Measurements from ENCODE around the gene TBL1XR1. TPM values are rescaled to one million over a fixed set of nuclear protein-coding genes. Genes with fewer than 3 reads are reported as not detected.

TBL1XR1 gene
- total RNA-seq, 1 donor from 2014 or later = 275 TPM

DNA sequence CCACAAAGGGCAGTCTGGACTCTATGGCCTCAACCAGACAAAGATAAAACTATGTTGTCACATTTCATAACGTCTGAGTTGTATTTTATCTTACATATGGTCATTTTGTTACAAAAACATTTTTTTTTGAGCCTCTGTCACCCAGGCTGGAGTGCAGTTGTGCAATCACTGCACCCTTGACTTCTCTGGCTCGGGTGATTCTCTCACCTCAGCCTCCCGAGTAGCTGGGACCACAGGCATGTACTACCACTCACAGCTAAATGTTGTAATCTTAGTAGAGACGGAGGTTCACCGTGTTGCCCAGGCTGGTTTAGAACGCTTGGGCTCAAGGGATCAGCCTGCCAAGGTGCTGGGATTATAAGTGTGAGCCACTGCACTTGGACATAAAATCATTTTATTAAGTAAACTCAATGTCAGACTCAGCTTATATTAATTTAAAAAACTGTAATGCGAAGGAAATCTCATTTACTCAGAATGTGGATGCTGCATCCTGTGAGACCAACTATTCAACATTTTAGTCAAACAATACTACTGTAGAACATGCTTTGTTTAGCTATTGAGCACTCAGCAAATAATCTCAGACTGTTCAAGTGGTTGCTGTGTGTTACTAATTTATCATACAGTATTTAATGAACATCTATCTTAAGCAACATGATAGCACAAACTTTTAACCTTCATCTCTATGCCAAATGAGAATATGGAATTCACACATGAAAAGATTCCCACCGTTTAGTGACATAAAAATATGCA is 209.2 kb downstream of the TBL1XR1 start:
- H3K4me2 ChIP-seq = no peak overlapping the region
- Mint-ChIP-seq H3K27me3 (ENCODE audit: insufficient read depth, low read depth) (peaks cover 6% of the 10 kb centered on the region), H3K9me3 (peaks cover 4% of the 10 kb centered on the region), H3K4me3 (no peak overlapping the region), H3K4me1 (peaks cover 4% of the 10 kb centered on the region), H3K27ac (no peak overlapping the region), H3K36me3 (no peaks in the 10 kb centered on the region)
- no peaks in the 10 kb centered on the region for H4K20me1 ChIP-seq (ENCODE audit: low read depth)
- H3K27ac ChIP-seq = no peak overlapping the region
- H3K9me3 ChIP-seq (ENCODE audit: low read depth) = no peaks in the 10 kb centered on the region
- no peaks in the 10 kb centered on the region for H3K4me1 ChIP-seq
- H3K4me3 ChIP-seq = no peak overlapping the region
- H3F3A ChIP-seq (ENCODE audit: low read depth) = no peaks in the 10 kb centered on the region
- no peaks in the 10 kb centered on the region for H3K36me3 ChIP-seq
- H2AFZ ChIP-seq (replicated peaks) = no peak overlapping the region
- no peak for DNase-seq (ENCODE audit: low spot score)
- TF ChIP-seq, protein P1, sequence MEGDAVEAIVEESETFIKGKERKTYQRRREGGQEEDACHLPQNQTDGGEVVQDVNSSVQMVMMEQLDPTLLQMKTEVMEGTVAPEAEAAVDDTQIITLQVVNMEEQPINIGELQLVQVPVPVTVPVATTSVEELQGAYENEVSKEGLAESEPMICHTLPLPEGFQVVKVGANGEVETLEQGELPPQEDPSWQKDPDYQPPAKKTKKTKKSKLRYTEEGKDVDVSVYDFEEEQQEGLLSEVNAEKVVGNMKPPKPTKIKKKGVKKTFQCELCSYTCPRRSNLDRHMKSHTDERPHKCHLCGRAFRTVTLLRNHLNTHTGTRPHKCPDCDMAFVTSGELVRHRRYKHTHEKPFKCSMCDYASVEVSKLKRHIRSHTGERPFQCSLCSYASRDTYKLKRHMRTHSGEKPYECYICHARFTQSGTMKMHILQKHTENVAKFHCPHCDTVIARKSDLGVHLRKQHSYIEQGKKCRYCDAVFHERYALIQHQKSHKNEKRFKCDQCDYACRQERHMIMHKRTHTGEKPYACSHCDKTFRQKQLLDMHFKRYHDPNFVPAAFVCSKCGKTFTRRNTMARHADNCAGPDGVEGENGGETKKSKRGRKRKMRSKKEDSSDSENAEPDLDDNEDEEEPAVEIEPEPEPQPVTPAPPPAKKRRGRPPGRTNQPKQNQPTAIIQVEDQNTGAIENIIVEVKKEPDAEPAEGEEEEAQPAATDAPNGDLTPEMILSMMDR (IDR thresholded peaks at IDR 0.05) = no peak
- TF ChIP-seq EZH2 (IDR thresholded peaks at IDR 0.05) (no peak), EZH2phosphoT487 (IDR thresholded peaks at IDR 0.05) (no peak)
- H3K9ac ChIP-seq = no peak overlapping the region
- no peaks in the 10 kb centered on the region for H3K27me3 ChIP-seq
- no peaks in the 10 kb centered on the region for H3K79me2 ChIP-seq (ENCODE audit: low read depth)

DNA sequence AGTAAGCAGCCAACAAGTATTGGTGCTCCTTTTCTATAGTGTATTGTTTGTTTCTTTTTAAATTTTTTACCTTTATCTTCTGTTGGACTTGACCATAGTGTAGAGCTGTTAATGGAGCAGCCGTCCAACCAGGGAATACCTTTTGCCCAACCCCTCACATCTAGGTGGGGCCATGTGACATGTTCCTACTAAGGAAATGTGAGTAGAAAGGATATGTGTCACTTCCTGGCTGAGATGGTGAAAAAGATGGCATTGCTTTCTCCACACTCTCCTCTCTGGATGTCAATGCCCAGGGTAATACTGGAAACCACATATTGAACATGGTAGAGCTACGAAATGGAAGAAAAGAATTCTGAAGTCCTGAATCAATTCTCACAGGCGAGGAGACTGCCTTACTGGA is 218.8 kb downstream of the TBL1XR1 start:
- DNase-seq (ENCODE audit: low spot score) = no peak
- H3K9me3 ChIP-seq (ENCODE audit: low read depth) = no peaks in the 10 kb centered on the region
- TF ChIP-seq EZH2 (IDR thresholded peaks at IDR 0.05) (no peak), EZH2phosphoT487 (IDR thresholded peaks at IDR 0.05) (no peak)
- TF ChIP-seq, protein P1 (IDR thresholded peaks at IDR 0.05) = no peak
- H2AFZ ChIP-seq (replicated peaks) = no peak overlapping the region
- Mint-ChIP-seq H3K27ac (no peak overlapping the region), H3K4me3 (no peak overlapping the region), H3K4me1 (no peaks in the 10 kb centered on the region), H3K27me3 (ENCODE audit: insufficient read depth, low read depth) (no peaks in the 10 kb centered on the region), H3K9me3 (peaks cover 2% of the 10 kb centered on the region), H3K36me3 (no peaks in the 10 kb centered on the region)
- no peak overlapping the region for H3K4me2 ChIP-seq
- H4K20me1 ChIP-seq (ENCODE audit: low read depth) = no peaks in the 10 kb centered on the region
- no peaks in the 10 kb centered on the region for H3K36me3 ChIP-seq
- no peak overlapping the region for H3K4me3 ChIP-seq
- H3F3A ChIP-seq (ENCODE audit: low read depth) = no peaks in the 10 kb centered on the region
- no peak overlapping the region for H3K27ac ChIP-seq
- no peaks in the 10 kb centered on the region for H3K4me1 ChIP-seq
- H3K27me3 ChIP-seq = no peaks in the 10 kb centered on the region
- H3K79me2 ChIP-seq (ENCODE audit: low read depth) = no peaks in the 10 kb centered on the region
- no peak overlapping the region for H3K9ac ChIP-seq

DNA sequence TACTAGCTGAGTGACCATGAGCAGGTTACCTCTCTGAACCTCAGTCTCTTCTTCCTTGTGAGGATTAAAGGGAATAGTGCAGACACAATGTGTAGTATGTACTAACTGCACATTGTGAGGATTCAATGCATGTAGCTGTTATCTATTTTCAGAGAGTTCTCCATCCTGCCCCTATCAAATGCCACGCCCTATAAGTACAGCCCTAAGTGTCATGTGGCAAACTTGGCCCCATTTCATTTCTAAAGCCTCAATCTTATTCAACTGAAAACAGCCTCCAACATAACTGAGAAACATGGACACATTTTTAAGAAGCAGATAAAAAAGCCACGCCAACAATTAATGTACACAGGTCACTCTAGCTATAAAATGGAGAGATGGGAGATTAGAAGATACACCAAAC is 220.0 kb downstream of the TBL1XR1 start:
- Histone ChIP-seq H3K9ac (no peak overlapping the region), H3F3A (ENCODE audit: low read depth) (no peaks in the 10 kb centered on the region), H2AFZ (replicated peaks) (no peak overlapping the region), H3K36me3 (no peaks in the 10 kb centered on the region), H3K27me3 (no peaks in the 10 kb centered on the region), H3K9me3 (ENCODE audit: low read depth) (no peaks in the 10 kb centered on the region), H3K27ac (no peak overlapping the region), H3K4me2 (no peak overlapping the region), H3K4me1 (no peaks in the 10 kb centered on the region), H3K79me2 (ENCODE audit: low read depth) (no peaks in the 10 kb centered on the region), H3K4me3 (no peak overlapping the region), H4K20me1 (ENCODE audit: low read depth) (no peaks in the 10 kb centered on the region)
- H3K4me1 Mint-ChIP-seq = no peaks in the 10 kb centered on the region
- H3K9me3 Mint-ChIP-seq = peaks cover 2% of the 10 kb centered on the region
- no peak overlapping the region for H3K4me3 Mint-ChIP-seq
- no peak for DNase-seq (ENCODE audit: low spot score)
- TF ChIP-seq, protein P1 (IDR thresholded peaks at IDR 0.05) = no peak
- TF ChIP-seq EZH2phosphoT487 (IDR thresholded peaks at IDR 0.05) (no peak), EZH2 (IDR thresholded peaks at IDR 0.05) (no peak)
- H3K27ac Mint-ChIP-seq = no peak overlapping the region
- no peaks in the 10 kb centered on the region for H3K27me3 Mint-ChIP-seq (ENCODE audit: insufficient read depth, low read depth)
- no peaks in the 10 kb centered on the region for H3K36me3 Mint-ChIP-seq

All from neural progenitor cell (in vitro differentiated cells).